Fibroblast of lung (primary cell): Measurements from ENCODE around the gene TOGARAM1. TPM values are rescaled to one million over a fixed set of nuclear protein-coding genes. Genes with fewer than 3 reads are reported as not detected.

Source experiments
- DNase-seq, 2 donors: peaks; one replicate each; pipeline versions ENCODE4 v3.0.0 to v3.0.0-alpha.2; 2010; ENCODE audit warnings: low read depth in 2 of 2
- H2AFZ ChIP-seq: 2 replicates; pipeline ENCODE4 v1.5.1; 2012; ENCODE audit warnings: low read length, control low read depth, inconsistent platforms
- H3K27ac ChIP-seq: 2 replicates; pipeline ENCODE4 v1.5.1; 2011; ENCODE audit warnings: low read length, control low read depth; ENCODE audit not compliant: insufficient read depth
- H3K27me3 ChIP-seq: 2 replicates; pipeline ENCODE4 v1.5.1; 2011; ENCODE audit warnings: mild to moderate bottlenecking, low read length; ENCODE audit not compliant: control insufficient read depth, insufficient read depth
- H3K36me3 ChIP-seq: 2 replicates; pipeline ENCODE4 v1.5.1; 2011; ENCODE audit warnings: low read length; ENCODE audit not compliant: control insufficient read depth, insufficient read depth
- H3K4me1 ChIP-seq: 2 replicates; pipeline ENCODE4 v1.5.1; 2011; ENCODE audit warnings: low read length; ENCODE audit not compliant: control insufficient read depth, insufficient read depth; ENCODE audit errors: extremely low read depth
- H3K4me2 ChIP-seq: 2 replicates; pipeline ENCODE4 v1.5.1; 2011; ENCODE audit warnings: low read length, control low read depth; ENCODE audit not compliant: insufficient read depth; ENCODE audit errors: extremely low read depth
- H3K4me3 ChIP-seq, 4 experiments: fragments of 200-600 bp in 1 of 4; sonication (generic) in 1 of 4; replicated peaks in 1 of 4; 2 replicates each; pipeline ENCODE4 v1.5.1; 2011 to 2016; ENCODE audit warnings: low read length in 4 of 4, low read depth in 3 of 4, mild to moderate bottlenecking in 3 of 4, control low read depth in 2 of 4, inconsistent platforms in 1 of 4, mixed read lengths in 1 of 4; ENCODE audit not compliant: insufficient read depth in 1 of 4; ENCODE audit errors: control extremely low read depth in 1 of 4
- H3K79me2 ChIP-seq: 2 replicates; pipeline ENCODE4 v1.5.1; 2012; ENCODE audit warnings: mild to moderate bottlenecking, low read length, inconsistent platforms; ENCODE audit not compliant: control insufficient read depth, insufficient read depth
- H3K9ac ChIP-seq: 2 replicates; pipeline ENCODE4 v1.5.1; 2011; ENCODE audit warnings: mild to moderate bottlenecking, low read length, control low read depth; ENCODE audit not compliant: insufficient read depth
- H3K9me3 ChIP-seq: 2 replicates; pipeline ENCODE4 v1.5.1; 2012; ENCODE audit warnings: low read depth, low read length; ENCODE audit not compliant: control insufficient read depth, insufficient read depth
- H4K20me1 ChIP-seq: 2 replicates; pipeline ENCODE4 v1.5.1; 2011; ENCODE audit warnings: low read length; ENCODE audit not compliant: control insufficient read depth, insufficient read depth; ENCODE audit errors: extremely low read depth
- CTCF ChIP-seq, 2 donors: IDR thresholded peaks in 1 of 2; conservative IDR thresholded peaks in 1 of 2; 1 replicate in 1 of 2; 2 replicates in 1 of 2; pipeline ENCODE4 v1.5.1; 2011 to 2012; ENCODE audit warnings: low read length in 2 of 2, control low read depth in 1 of 2, inconsistent platforms in 1 of 2, low read depth in 1 of 2, mild to moderate bottlenecking in 1 of 2
- EZH2 ChIP-seq: IDR thresholded peaks from 2 replicates; pipeline ENCODE4 v1.5.1; 2012; ENCODE audit warnings: low read length, control low read depth, mild to moderate bottlenecking; ENCODE audit errors: missing control alignments
- polyA plus RNA-seq, 2 donors: library from polyadenylated mRNA; depleted of rRNA in 1 of 2; stranded (reverse) in 1 of 2; unstranded in 1 of 2; fragments of >200 nt; gene quantifications; 2 replicates each; pipeline ENCODE4 v1.2.1, GENCODE V29; 2011 to 2012; ENCODE audit warnings: missing spikeins in 1 of 2
- total RNA-seq: library from RNA; depleted of rRNA; stranded (reverse); fragments of >200 nt; gene quantifications from 2 replicates; pipeline ENCODE4 v1.2.1, GENCODE V29; 2014

Gene TOGARAM1
- total and polyA plus RNA-seq, 2 donors (not counting 1 experiment from before 2014, with no cell fraction given), result 10.7 to 24.9 TPM

GRCh38 chr14:45044638-45045037 lies 82.6 kb downstream of the TOGARAM1 start:
- Histone ChIP-seq H3K4me1 (no peaks in the 10 kb centered on the region), H4K20me1 (no peaks in the 10 kb centered on the region), H3K4me3 (no peak overlapping the region), H3K9ac (no peak overlapping the region), H3K27me3 (no peaks in the 10 kb centered on the region), H2AFZ (no peak overlapping the region), H3K27ac (no peak overlapping the region), H3K4me2 (no peak overlapping the region), H3K9me3 (no peaks in the 10 kb centered on the region), H3K79me2 (no peaks in the 10 kb centered on the region), H3K36me3 (no peaks in the 10 kb centered on the region)
- TF ChIP-seq EZH2, result no peak
- TF ChIP-seq CTCF (conservative IDR thresholded peaks at IDR 0.05 in 1 of 2, IDR thresholded peaks at IDR 0.05 in 1 of 2; ENCODE audit: low read depth in 1 of 2, low read length in 2 of 2), result no peak
- DNase-seq, result no peak

- Histone ChIP-seq H4K20me1 (no peaks in the 10 kb centered on the region), H3K27ac (no peak overlapping the region), H3K27me3 (no peaks in the 10 kb centered on the region), H3K9ac (no peak overlapping the region), H3K9me3 (no peaks in the 10 kb centered on the region), H3K79me2 (no peaks in the 10 kb centered on the region), H2AFZ (no peak overlapping the region), H3K4me3 (no peak overlapping the region), H3K36me3 (no peaks in the 10 kb centered on the region), H3K4me1 (no peaks in the 10 kb centered on the region), H3K4me2 (no peak overlapping the region)
- TF ChIP-seq CTCF (conservative IDR thresholded peaks at IDR 0.05 in 1 of 2, IDR thresholded peaks at IDR 0.05 in 1 of 2; ENCODE audit: low read depth in 1 of 2, low read length in 2 of 2) (no peak), EZH2 (no peak)
- DNase-seq, result no peak
Measured at GRCh38 chr14:45048385-45048784, 86.4 kb downstream of the TOGARAM1 start.

- no peaks in the 10 kb centered on the region for H3K36me3 ChIP-seq
- no peak for DNase-seq
- H4K20me1 ChIP-seq, result no peaks in the 10 kb centered on the region
- no peaks in the 10 kb centered on the region for H3K4me1 ChIP-seq
- no peak for TF ChIP-seq EZH2
- TF ChIP-seq CTCF (conservative IDR thresholded peaks at IDR 0.05 in 1 of 2, IDR thresholded peaks at IDR 0.05 in 1 of 2; ENCODE audit: low read depth in 1 of 2, low read length in 2 of 2), result no peak
- H3K9ac ChIP-seq, result no peak overlapping the region
- no peaks in the 10 kb centered on the region for H3K9me3 ChIP-seq
- no peaks in the 10 kb centered on the region for H3K27me3 ChIP-seq
- H3K79me2 ChIP-seq, result no peaks in the 10 kb centered on the region
- H3K27ac ChIP-seq, result no peak overlapping the region
- no peak overlapping the region for H3K4me3 ChIP-seq
- no peak overlapping the region for H2AFZ ChIP-seq
- H3K4me2 ChIP-seq, result no peak overlapping the region
Measured at GRCh38 chr14:45051180-45051579, 89.2 kb downstream of the TOGARAM1 start.
